ENCODE results near the gene LMO2.

DNA sequence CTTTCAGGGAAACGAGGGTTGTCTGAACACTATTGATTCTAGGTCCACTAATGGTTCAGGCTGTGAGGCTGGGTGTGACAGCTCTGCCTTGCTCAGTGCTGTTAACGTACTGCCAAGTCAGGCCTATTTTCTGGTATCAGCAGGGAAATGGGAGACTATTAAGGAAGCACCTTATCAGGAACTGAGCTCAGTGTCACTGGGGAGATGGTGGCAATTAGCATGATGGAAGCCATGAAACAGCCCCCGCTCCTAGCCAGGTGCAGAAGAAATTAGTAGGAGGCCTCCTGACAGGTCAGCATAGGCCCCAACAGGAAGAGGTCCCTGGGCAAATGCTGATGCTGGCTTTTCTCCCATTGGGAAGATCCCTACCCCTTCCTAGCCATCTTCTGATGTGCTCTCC is 42.6 kb upstream of the LMO2 start:
- TF ChIP-seq POLR2A (IDR thresholded peaks at IDR 0.05), result no peak
- TF ChIP-seq, protein P1, sequence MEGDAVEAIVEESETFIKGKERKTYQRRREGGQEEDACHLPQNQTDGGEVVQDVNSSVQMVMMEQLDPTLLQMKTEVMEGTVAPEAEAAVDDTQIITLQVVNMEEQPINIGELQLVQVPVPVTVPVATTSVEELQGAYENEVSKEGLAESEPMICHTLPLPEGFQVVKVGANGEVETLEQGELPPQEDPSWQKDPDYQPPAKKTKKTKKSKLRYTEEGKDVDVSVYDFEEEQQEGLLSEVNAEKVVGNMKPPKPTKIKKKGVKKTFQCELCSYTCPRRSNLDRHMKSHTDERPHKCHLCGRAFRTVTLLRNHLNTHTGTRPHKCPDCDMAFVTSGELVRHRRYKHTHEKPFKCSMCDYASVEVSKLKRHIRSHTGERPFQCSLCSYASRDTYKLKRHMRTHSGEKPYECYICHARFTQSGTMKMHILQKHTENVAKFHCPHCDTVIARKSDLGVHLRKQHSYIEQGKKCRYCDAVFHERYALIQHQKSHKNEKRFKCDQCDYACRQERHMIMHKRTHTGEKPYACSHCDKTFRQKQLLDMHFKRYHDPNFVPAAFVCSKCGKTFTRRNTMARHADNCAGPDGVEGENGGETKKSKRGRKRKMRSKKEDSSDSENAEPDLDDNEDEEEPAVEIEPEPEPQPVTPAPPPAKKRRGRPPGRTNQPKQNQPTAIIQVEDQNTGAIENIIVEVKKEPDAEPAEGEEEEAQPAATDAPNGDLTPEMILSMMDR (IDR thresholded peaks at IDR 0.05), result no peak
